ENCODE data around the gene WNK1. TPM values are rescaled to one million over a fixed set of nuclear protein-coding genes. Genes with fewer than 3 reads are reported as not detected.
"Not testable (repeated sequence)": the region's sequence is repeated elsewhere in the genome, so short reads cannot be mapped to it uniquely, and the experiment has no call there.

Gene WNK1
- total RNA-seq, 6 experiments from 2014 or later: 79.5 to 106 (median 94.3) TPM

GRCh38 chr12:931591-931990 lies 179.2 kb downstream of the WNK1 start:
- Mint-ChIP-seq H3K4me3 (no peak overlapping the region), H3K4me1 (ENCODE audit: low read depth) (no peaks in the 10 kb centered on the region), H3K36me3 (ENCODE audit: low read depth) (peaks cover 16% of the 10 kb centered on the region), H3K9me3 (no peaks in the 10 kb centered on the region), H3K27me3 (ENCODE audit: insufficient read depth) (no peaks in the 10 kb centered on the region; the same call in 1 of the 2 replicates), H3K27ac (no peak overlapping the region)
- no peak for DNase-seq
- no peak for TF ChIP-seq CTCF (IDR thresholded peaks at IDR 0.05)

DNA sequence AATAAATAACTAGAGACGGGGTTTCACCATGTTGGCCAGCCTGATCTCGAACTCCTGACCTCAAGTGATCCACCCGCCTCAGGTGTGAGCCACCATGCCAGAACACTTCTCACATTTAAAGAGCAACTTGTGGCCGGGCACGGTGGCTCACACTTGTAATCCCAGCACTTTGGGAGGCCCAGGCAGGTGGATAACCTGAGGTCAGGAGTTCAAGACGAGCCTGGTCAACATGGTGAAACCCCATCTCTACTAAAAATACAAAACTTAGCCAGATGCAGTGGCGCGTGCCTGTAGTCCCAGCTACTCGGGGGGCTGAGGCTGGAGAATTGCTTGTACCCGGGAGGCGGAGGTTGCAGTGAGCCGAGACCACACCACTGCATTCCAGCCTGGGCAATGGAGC lies 183.5 kb downstream of the WNK1 start:
- H3K9me3 Mint-ChIP-seq; H3K4me3 Mint-ChIP-seq; H3K4me1 Mint-ChIP-seq (ENCODE audit: low read depth); H3K27ac Mint-ChIP-seq; H3K27me3 Mint-ChIP-seq (ENCODE audit: insufficient read depth); DNase-seq: not testable (repeated sequence)
- peaks cover 22% of the 10 kb centered on the region for H3K36me3 Mint-ChIP-seq (ENCODE audit: low read depth)

- no peak for TF ChIP-seq CTCF (IDR thresholded peaks at IDR 0.05)
- Mint-ChIP-seq H3K27me3 (ENCODE audit: insufficient read depth) (peaks cover 2% of the 10 kb centered on the region; the same call in 1 of the 2 replicates), H3K36me3 (ENCODE audit: low read depth) (peaks cover 23% of the 10 kb centered on the region), H3K27ac (no peak overlapping the region), H3K4me1 (ENCODE audit: low read depth) (no peaks in the 10 kb centered on the region), H3K4me3 (no peak overlapping the region), H3K9me3 (no peaks in the 10 kb centered on the region)
- DNase-seq: no peak
These were observed 184.3 kb downstream of the WNK1 start for GRCh38 chr12:936377-937345.

GRCh38 chr12:938810-939209 lies 186.4 kb downstream of the WNK1 start:
- TF ChIP-seq CTCF (IDR thresholded peaks at IDR 0.05): no peak
- no peak for DNase-seq
- H3K27me3 Mint-ChIP-seq (ENCODE audit: insufficient read depth): peaks cover 2% of the 10 kb centered on the region; the same call in 1 of the 2 replicates
- no peak overlapping the region for H3K27ac Mint-ChIP-seq
- H3K4me3 Mint-ChIP-seq: no peak overlapping the region
- H3K36me3 Mint-ChIP-seq (ENCODE audit: low read depth): peaks cover 23% of the 10 kb centered on the region
- H3K4me1 Mint-ChIP-seq (ENCODE audit: low read depth): no peaks in the 10 kb centered on the region
- H3K9me3 Mint-ChIP-seq: no peaks in the 10 kb centered on the region

GRCh38 chr12:943051-943450 lies 190.7 kb downstream of the WNK1 start:
- no peak for DNase-seq
- H3K36me3 Mint-ChIP-seq (ENCODE audit: low read depth): peaks cover 33% of the 10 kb centered on the region

More at GRCh38 chr12:943051-943450, 190.7 kb downstream of the WNK1 start:
- Mint-ChIP-seq H3K27me3 (ENCODE audit: insufficient read depth) (peaks cover 2% of the 10 kb centered on the region; the same call in 1 of the 2 replicates), H3K9me3 (no peaks in the 10 kb centered on the region), H3K27ac (no peak overlapping the region), H3K4me3 (no peak overlapping the region), H3K4me1 (ENCODE audit: low read depth) (peaks cover 17% of the 10 kb centered on the region)
- no peak for TF ChIP-seq CTCF (IDR thresholded peaks at IDR 0.05)

All from HFFc6 (cell line).